HG02981 (cell line): ENCODE data around the gene CUX1.
"Not testable (repeated sequence)": the region's sequence is repeated elsewhere in the genome, so short reads cannot be mapped to it uniquely, and the experiment has no call there.

Experiments used
- ATAC-seq: cut with Tn5 transposase; IDR thresholded peaks from one replicate; pipeline ENCODE4 v1.9.1; 2021; ENCODE audit warnings: mild to moderate bottlenecking, moderate library complexity; ENCODE audit not compliant: unreplicated experiment

CUX1 gene

GRCh38 chr7:102028206-102028826 lies 210.9 kb downstream of the CUX1 start:
- no peak for ATAC-seq

- ATAC-seq, result no peak
Measured at GRCh38 chr7:102029616-102030015, 212.2 kb downstream of the CUX1 start.

GRCh38 chr7:102030696-102031095 lies 213.3 kb downstream of the CUX1 start:
- ATAC-seq, result no peak

GRCh38 chr7:102036958-102037357 lies 219.5 kb downstream of the CUX1 start:
- no peak for ATAC-seq

- ATAC-seq, result no peak
Measured at GRCh38 chr7:102039706-102040105, 222.3 kb downstream of the CUX1 start.

- ATAC-seq, result no peak
Measured at GRCh38 chr7:102040569-102040968, 223.1 kb downstream of the CUX1 start.

GRCh38 chr7:102042016-102042656 lies 224.7 kb downstream of the CUX1 start:
- no peak for ATAC-seq

GRCh38 chr7:102042796-102043195 lies 225.4 kb downstream of the CUX1 start:
- not testable (repeated sequence) for ATAC-seq

- ATAC-seq, result no peak
Measured at GRCh38 chr7:102044641-102044983, 227.2 kb downstream of the CUX1 start.

- ATAC-seq, result no peak
Measured at GRCh38 chr7:102044984-102045673, 227.7 kb downstream of the CUX1 start.

- ATAC-seq, result no peak
Measured at GRCh38 chr7:102045681-102046372, 228.4 kb downstream of the CUX1 start.

GRCh38 chr7:102046373-102047117 lies 229.1 kb downstream of the CUX1 start:
- no peak for ATAC-seq

- ATAC-seq, result no peak
Measured at GRCh38 chr7:102047167-102047566, 229.7 kb downstream of the CUX1 start.

- no peak for ATAC-seq
Measured at GRCh38 chr7:102049765-102050164, 232.3 kb downstream of the CUX1 start.

- ATAC-seq, result no peak
Measured at GRCh38 chr7:102050864-102051460, 233.5 kb downstream of the CUX1 start.

- ATAC-seq, result not testable (repeated sequence)
Measured at GRCh38 chr7:102051736-102052135, 234.3 kb downstream of the CUX1 start.

- no peak for ATAC-seq
Measured at GRCh38 chr7:102054158-102054557, 236.7 kb downstream of the CUX1 start.

- ATAC-seq, result no peak
Measured at GRCh38 chr7:102055181-102055976, 238.0 kb downstream of the CUX1 start.

- ATAC-seq, result no peak
Measured at GRCh38 chr7:102059524-102059923, 242.1 kb downstream of the CUX1 start.
